HEK293 (cell line): ENCODE data around the gene KCNJ6.

Experiments
- SP2 ChIP-seq: fragments of 450-650 bp; formaldehyde crosslinking; IDR thresholded peaks from 2 replicates; pipeline ENCODE4 v1.5.1; 2016; ENCODE audit warnings: missing biosample characterization, missing genetic modification characterization
- ZIC2 ChIP-seq: fragments of 450-650 bp; formaldehyde crosslinking; IDR thresholded peaks from 2 replicates; pipeline ENCODE4 v1.5.1; 2016; ENCODE audit warnings: missing biosample characterization, missing genetic modification characterization
- ZNF214 ChIP-seq: fragments of 450-650 bp; formaldehyde crosslinking; IDR thresholded peaks from 2 replicates; pipeline ENCODE4 v1.5.1; 2017; ENCODE audit warnings: missing biosample characterization, mild to moderate bottlenecking, missing genetic modification characterization, borderline replicate concordance
- ZNF221 ChIP-seq: fragments of 450-650 bp; formaldehyde crosslinking; IDR thresholded peaks from 2 replicates; pipeline ENCODE4 v1.5.1; 2017; ENCODE audit warnings: missing biosample characterization, missing genetic modification characterization, borderline replicate concordance
- ZNF239 ChIP-seq: fragments of 450-650 bp; formaldehyde crosslinking; IDR thresholded peaks from 2 replicates; pipeline ENCODE4 v1.5.1; 2016; ENCODE audit warnings: missing biosample characterization, missing genetic modification characterization
- ZNF561 ChIP-seq: fragments of 450-650 bp; IDR thresholded peaks from 2 replicates; pipeline ENCODE4 v1.5.1; 2018; ENCODE audit warnings: missing biosample characterization, missing genetic modification characterization, borderline replicate concordance
- ZNF792 ChIP-seq: fragments of 450-650 bp; formaldehyde crosslinking; IDR thresholded peaks from 2 replicates; pipeline ENCODE4 v1.5.1; 2016; ENCODE audit warnings: missing biosample characterization, missing genetic modification characterization
- TF ChIP-seq, protein P1 (sequence below): fragments of 450-650 bp; formaldehyde crosslinking; IDR thresholded peaks from 2 replicates; pipeline ENCODE4 v1.5.1; 2016; ENCODE audit warnings: missing biosample characterization, missing genetic modification characterization
- TF ChIP-seq, protein P2 (sequence below): fragments of 450-650 bp; formaldehyde crosslinking; IDR thresholded peaks from 2 replicates; pipeline ENCODE4; 2016; ENCODE audit warnings: missing biosample characterization, missing genetic modification characterization

DNA sequence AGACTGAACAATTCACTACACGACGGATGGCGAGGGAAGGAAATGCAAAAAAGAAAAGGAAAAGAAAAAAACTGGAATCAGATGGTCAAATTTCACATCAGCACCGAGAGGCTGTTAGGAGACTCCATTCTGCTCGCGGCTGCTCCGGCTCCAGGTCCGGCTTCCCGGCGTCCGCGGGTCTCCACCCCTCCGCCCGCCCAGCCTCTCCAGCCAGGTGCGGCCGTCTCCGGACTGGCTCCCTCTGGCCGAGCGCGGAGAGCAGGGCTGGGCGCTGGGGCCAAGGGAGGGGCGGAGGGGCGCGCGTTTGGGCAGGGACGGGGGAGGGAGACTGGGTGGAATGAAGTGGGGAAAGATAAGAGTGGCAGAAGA lies 332 bp downstream of the KCNJ6 start:
- TF ChIP-seq ZNF239 (tag by site-specific recombination) (no peak), ZNF214 (tag by site-specific recombination) (no peak), ZIC2 (tag by site-specific recombination) (no peak), ZNF221 (tag by site-specific recombination) (no peak), ZNF561 (tag by site-specific recombination) (no peak), SP2 (tag by site-specific recombination) (no peak), ZNF792 (tag by site-specific recombination) (no peak)
- TF ChIP-seq, protein P1, sequence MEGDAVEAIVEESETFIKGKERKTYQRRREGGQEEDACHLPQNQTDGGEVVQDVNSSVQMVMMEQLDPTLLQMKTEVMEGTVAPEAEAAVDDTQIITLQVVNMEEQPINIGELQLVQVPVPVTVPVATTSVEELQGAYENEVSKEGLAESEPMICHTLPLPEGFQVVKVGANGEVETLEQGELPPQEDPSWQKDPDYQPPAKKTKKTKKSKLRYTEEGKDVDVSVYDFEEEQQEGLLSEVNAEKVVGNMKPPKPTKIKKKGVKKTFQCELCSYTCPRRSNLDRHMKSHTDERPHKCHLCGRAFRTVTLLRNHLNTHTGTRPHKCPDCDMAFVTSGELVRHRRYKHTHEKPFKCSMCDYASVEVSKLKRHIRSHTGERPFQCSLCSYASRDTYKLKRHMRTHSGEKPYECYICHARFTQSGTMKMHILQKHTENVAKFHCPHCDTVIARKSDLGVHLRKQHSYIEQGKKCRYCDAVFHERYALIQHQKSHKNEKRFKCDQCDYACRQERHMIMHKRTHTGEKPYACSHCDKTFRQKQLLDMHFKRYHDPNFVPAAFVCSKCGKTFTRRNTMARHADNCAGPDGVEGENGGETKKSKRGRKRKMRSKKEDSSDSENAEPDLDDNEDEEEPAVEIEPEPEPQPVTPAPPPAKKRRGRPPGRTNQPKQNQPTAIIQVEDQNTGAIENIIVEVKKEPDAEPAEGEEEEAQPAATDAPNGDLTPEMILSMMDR (tag by site-specific recombination) = no peak
- TF ChIP-seq, protein P2, sequence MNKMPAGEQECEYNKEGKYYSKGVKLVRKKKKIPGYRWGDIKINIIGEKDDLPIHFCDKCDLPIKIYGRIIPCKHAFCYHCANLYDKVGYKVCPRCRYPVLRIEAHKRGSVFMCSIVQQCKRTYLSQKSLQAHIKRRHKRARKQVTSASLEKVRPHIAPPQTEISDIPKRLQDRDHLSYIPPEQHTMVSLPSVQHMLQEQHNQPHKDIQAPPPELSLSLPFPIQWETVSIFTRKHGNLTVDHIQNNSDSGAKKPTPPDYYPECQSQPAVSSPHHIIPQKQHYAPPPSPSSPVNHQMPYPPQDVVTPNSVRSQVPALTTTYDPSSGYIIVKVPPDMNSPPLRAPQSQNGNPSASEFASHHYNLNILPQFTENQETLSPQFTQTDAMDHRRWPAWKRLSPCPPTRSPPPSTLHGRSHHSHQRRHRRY (tag by site-specific recombination) = no peak
